CD4-positive, alpha-beta memory T cell (primary cell): Measurements from ENCODE around the gene FAM200A. TPM values are rescaled to one million over a fixed set of nuclear protein-coding genes. Genes with fewer than 3 reads are reported as not detected.
A peak's percentile ranks its signal among the peaks of the same experiment; 100 is the strongest.
"Not testable (repeated sequence)": the region's sequence is repeated elsewhere in the genome, so short reads cannot be mapped to it uniquely, and the experiment has no call there.

ENCODE experiments used
- CTCF ChIA-PET: fragments of 350-600 bp; sonication (Branson Sonifier 250); formaldehyde crosslinking; loops from one replicate; lab custom pipeline; 2021; ENCODE audit warnings: inconsistent platforms; ENCODE audit not compliant: partially characterized antibody; lab: Charles Lee
- POLR2A ChIA-PET: fragments of 350-600 bp; sonication (Branson Sonifier 250); formaldehyde crosslinking; loops from one replicate; lab custom pipeline; 2021; ENCODE audit not compliant: partially characterized antibody; lab: Charles Lee
- DNase-seq, 5 donors: peaks; one replicate each; pipeline versions ENCODE4 v3.0.0 to v3.0.0-alpha.2; 2020 to 2022; ENCODE audit warnings: mixed read lengths in 1 of 5
- H3K27ac ChIP-seq: one replicate; pipeline ENCODE4 v1.7.0; 2013; ENCODE audit warnings: low read depth, low read length
- H3K27me3 ChIP-seq: 2 replicates; pipeline ENCODE4 v1.7.0; 2013; ENCODE audit warnings: mild to moderate bottlenecking, low read length, moderate library complexity; ENCODE audit not compliant: insufficient read depth
- H3K36me3 ChIP-seq: 2 replicates; pipeline ENCODE4 v1.7.0; 2013; ENCODE audit warnings: mild to moderate bottlenecking, low read length, moderate library complexity; ENCODE audit not compliant: insufficient read depth
- H3K4me1 ChIP-seq: 2 replicates; pipeline ENCODE4 v1.7.0; 2013; ENCODE audit warnings: mild to moderate bottlenecking, low read length, moderate library complexity; ENCODE audit not compliant: insufficient read depth
- H3K4me3 ChIP-seq, 2 donors: one replicate each; pipeline ENCODE4 v1.7.0; 2013; ENCODE audit warnings: low read length in 2 of 2, mild to moderate bottlenecking in 1 of 2
- H3K9me3 ChIP-seq, 2 donors: one replicate each; pipeline ENCODE4 v1.7.0; 2013; ENCODE audit warnings: low read length in 2 of 2, control low read depth in 1 of 2; ENCODE audit not compliant: control insufficient read depth in 1 of 2
- H3K27ac Mint-ChIP-seq, 7 donors: one replicate each; pipeline ENCODE4 v1.8.0; 2020 to 2021; ENCODE audit warnings: mixed read lengths in 7 of 7, mild to moderate bottlenecking in 6 of 7, inconsistent platforms in 3 of 7, moderate library complexity in 3 of 7
- H3K27me3 Mint-ChIP-seq, 2 donors: one replicate each; pipeline ENCODE4 v1.8.0; 2020 to 2021; ENCODE audit warnings: mixed read lengths in 2 of 2
- H3K36me3 Mint-ChIP-seq, 2 donors: one replicate each; pipeline ENCODE4 v1.8.0; 2020 to 2021; ENCODE audit warnings: mixed read lengths in 2 of 2, inconsistent platforms in 1 of 2, mild to moderate bottlenecking in 1 of 2
- H3K4me1 Mint-ChIP-seq, 4 donors: one replicate each; pipeline ENCODE4 v1.8.0; 2020 to 2021; ENCODE audit warnings: mixed read lengths in 4 of 4, mild to moderate bottlenecking in 1 of 4
- H3K4me3 Mint-ChIP-seq, 8 donors: one replicate each; pipeline ENCODE4 v1.8.0; 2020 to 2021; ENCODE audit warnings: mixed read lengths in 8 of 8, mild to moderate bottlenecking in 7 of 8, moderate library complexity in 6 of 8, inconsistent platforms in 3 of 8
- H3K9me3 Mint-ChIP-seq, 8 donors: one replicate each; pipeline ENCODE4 v1.8.0; 2020 to 2021; ENCODE audit warnings: mixed read lengths in 8 of 8, mild to moderate bottlenecking in 5 of 8, inconsistent platforms in 3 of 8, moderate library complexity in 1 of 8
- intact Hi-C: fragments of 100-400 bp; cut with micrococcal nuclease; formaldehyde crosslinking; loops from one replicate; pipeline ENCODE4 v1.15.1; 2023
- polyA plus RNA-seq, 2 donors: library from polyadenylated mRNA; unstranded; fragments of 300-500 nt; fragmentation: Illumina TruSeq; gene quantifications; one replicate each; pipeline ENCODE4 v1.2.3, GENCODE V29; 2021
- total RNA-seq, 2 experiments: library from RNA; stranded (reverse); gene quantifications; one replicate each; pipeline ENCODE4 v1.2.3, GENCODE V29; 2021

The FAM200A gene
- total and polyA plus RNA-seq, 4 experiments from 2014 or later: 1.6 to 13.0 (median 9.4) TPM

- Mint-ChIP-seq H3K4me3 (peak overlapping the region; percentile 85 to 96 (median 92)), H3K4me1 (peaks cover 9 to 20% (median 13%) of the 10 kb centered on the region in 4 donors), H3K27ac (peak overlapping the region in 6 of 7 donors; percentile 57 to 95 (median 89))
- not testable (repeated sequence) for H3K27me3 Mint-ChIP-seq, H3K27me3 ChIP-seq, H3K36me3 ChIP-seq, DNase-seq, H3K9me3 Mint-ChIP-seq, H3K9me3 ChIP-seq, H3K36me3 Mint-ChIP-seq, H3K4me1 ChIP-seq
- ChIA-PET CTCF (interaction anchor here (0.6 to 1.6 kb wide), 6 partner anchors 21 to 1011 kb away, joined by 3 to 5 read pairs (median 3); no protein-coding TSS in a partner anchor), POLR2A (interaction anchor here (1.0 to 2.1 kb wide), 6 partner anchors 22 to 172 kb away, joined by 3 to 24 read pairs (median 4); partner anchors contain the start of genes BUD31, FAM200A, PDAP1 and ZKSCAN5)
- Histone ChIP-seq H3K27ac (peak overlapping the region; percentile 23), H3K4me3 (peak overlapping the region; percentile 52 to 59)
- intact Hi-C loops: loop anchor here (2.0 kb wide), 1 partner anchor 36 kb away; the partner anchor contains the start of gene ZSCAN25
Observed at GRCh38 chr7:99580778-99581332, 28.9 kb upstream of the FAM200A start.

GRCh38 chr7:99579956-99580777 lies 28.3 kb upstream of the FAM200A start:
- H3K27ac ChIP-seq: peak overlapping the region; percentile 23
- peak overlapping the region; percentile 52 to 59 for H3K4me3 ChIP-seq
- H3K27me3 Mint-ChIP-seq: no peaks in the 10 kb centered on the region
- peak; percentile 38 to 59 (median 44) for DNase-seq
- H3K4me1 ChIP-seq: peaks cover 10% of the 10 kb centered on the region
- ChIA-PET POLR2A (interaction anchor here (0.6 to 2.1 kb wide), 7 partner anchors 9 to 171 kb away, joined by 3 to 24 read pairs (median 3); partner anchors contain the start of genes BUD31, FAM200A, PDAP1 and ZKSCAN5), CTCF (interaction anchor here (0.6 to 1.6 kb wide), 6 partner anchors 20 to 1011 kb away, joined by 3 to 5 read pairs (median 3); no protein-coding TSS in a partner anchor)
- H3K9me3 Mint-ChIP-seq: no peaks in the 10 kb centered on the region
- intact Hi-C loops: loop anchor here (2.0 kb wide), 1 partner anchor 37 kb away; the partner anchor contains the start of gene ZSCAN25
- H3K27ac Mint-ChIP-seq: peak overlapping the region; percentile 2 to 95 (median 89)
- no peaks in the 10 kb centered on the region for H3K9me3 ChIP-seq
- H3K27me3 ChIP-seq: no peaks in the 10 kb centered on the region
- peak overlapping the region; percentile 85 to 96 (median 92) for H3K4me3 Mint-ChIP-seq
- no peaks in the 10 kb centered on the region for H3K36me3 Mint-ChIP-seq
- no peaks in the 10 kb centered on the region for H3K36me3 ChIP-seq
- peaks cover 9 to 20% (median 13%) of the 10 kb centered on the region in 4 donors for H3K4me1 Mint-ChIP-seq

DNA sequence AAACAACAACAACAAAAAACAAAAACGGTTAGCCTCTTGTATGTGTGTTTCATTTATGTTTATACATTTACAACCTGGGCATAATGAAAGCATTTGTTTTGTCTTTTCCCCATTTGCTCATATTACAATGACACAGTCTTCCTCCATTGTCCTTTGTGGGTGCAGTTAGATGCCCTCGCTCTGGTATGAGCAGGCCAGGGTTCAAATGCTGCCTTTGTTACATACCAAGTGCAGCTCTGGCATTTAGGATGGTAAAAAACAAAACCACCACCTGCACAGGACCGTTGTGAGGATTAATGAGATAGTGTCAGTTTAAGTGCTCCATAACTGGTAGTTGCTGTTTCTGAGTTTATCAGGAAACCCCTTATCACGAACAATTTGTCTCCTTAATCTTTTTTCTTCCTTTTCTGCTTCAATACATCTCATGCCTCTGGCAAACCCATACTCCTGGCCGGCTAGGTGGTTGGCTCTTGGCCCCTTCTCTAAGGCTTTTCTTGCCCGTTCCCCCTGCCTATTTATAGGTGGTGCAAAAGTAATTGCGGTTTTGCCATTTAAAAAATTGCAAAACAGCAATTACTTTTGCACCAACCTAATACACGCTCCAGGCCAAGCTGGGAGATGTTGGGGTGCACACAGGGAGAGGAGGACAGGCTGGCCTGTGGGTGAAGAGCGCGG lies 27.5 kb upstream of the FAM200A start:
- Histone ChIP-seq H3K9me3 (no peaks in the 10 kb centered on the region), H3K4me3 (peak overlapping the region; percentile 52 to 59), H3K27me3 (no peaks in the 10 kb centered on the region), H3K4me1 (peaks cover 10% of the 10 kb centered on the region), H3K27ac (peak overlapping the region; percentile 23), H3K36me3 (no peaks in the 10 kb centered on the region)
- Mint-ChIP-seq H3K9me3 (no peaks in the 10 kb centered on the region), H3K36me3 (peaks cover 0 to 3% of the 10 kb centered on the region in 2 donors), H3K4me1 (peaks cover 9 to 20% (median 13%) of the 10 kb centered on the region in 4 donors), H3K27me3 (no peaks in the 10 kb centered on the region), H3K27ac (peak overlapping the region in 6 of 7 donors; percentile 25 to 75 (median 58)), H3K4me3 (peak overlapping the region; percentile 85 to 96 (median 92))
- intact Hi-C loops: no loop called here
- DNase-seq: peak in 1 of 5 donors; percentile 39
- POLR2A ChIA-PET: interaction anchor here (0.6 to 2.1 kb wide), 5 partner anchors 8 to 74 kb away, joined by 3 to 24 read pairs (median 6); partner anchors contain the start of genes ZKSCAN5 and ZNF655
- CTCF ChIA-PET: interaction anchor here (0.6 to 1.6 kb wide), 3 partner anchors 20 to 214 kb away, joined by 3 to 5 read pairs (median 3); no protein-coding TSS in a partner anchor

DNA sequence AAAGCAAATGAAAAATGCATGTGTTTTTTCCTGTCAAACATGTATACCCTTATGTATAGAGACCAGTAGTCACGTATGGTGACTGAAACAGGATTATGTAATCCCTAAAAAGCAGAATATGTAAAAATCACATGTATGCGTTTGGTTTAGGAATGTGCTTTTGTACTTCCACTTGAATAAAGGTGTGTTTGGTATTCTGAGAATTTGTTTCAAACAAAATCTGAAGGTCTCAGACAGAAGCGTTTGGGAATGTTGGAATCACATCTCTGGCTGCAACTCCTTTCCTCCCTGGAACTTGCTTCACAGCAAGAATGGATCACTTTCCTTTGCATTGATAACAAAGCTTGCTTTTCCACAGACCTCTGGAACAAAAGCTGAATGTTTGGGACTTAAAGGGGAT lies 24.3 kb upstream of the FAM200A start:
- H3K27me3 Mint-ChIP-seq: no peaks in the 10 kb centered on the region
- Histone ChIP-seq H3K9me3 (no peaks in the 10 kb centered on the region), H3K4me1 (peaks cover 10% of the 10 kb centered on the region), H3K36me3 (peaks cover 9% of the 10 kb centered on the region), H3K4me3 (no peak overlapping the region), H3K27me3 (no peaks in the 10 kb centered on the region), H3K27ac (no peak overlapping the region)
- POLR2A ChIA-PET: interaction anchor here (1.9 kb wide), 1 partner anchor 18 kb away, joined by 6 read pairs; the partner anchor contains the start of gene ZNF655
- no peak for DNase-seq
- intact Hi-C loops: no loop called here
- peak overlapping the region in 2 of 7 donors; percentile 25 to 53 for H3K27ac Mint-ChIP-seq
- H3K4me1 Mint-ChIP-seq: peaks cover 9 to 18% (median 15%) of the 10 kb centered on the region in 4 donors
- H3K9me3 Mint-ChIP-seq: no peaks in the 10 kb centered on the region
- CTCF ChIA-PET: no interaction called here
- peaks cover 21 to 29% of the 10 kb centered on the region in 2 donors for H3K36me3 Mint-ChIP-seq
- no peak overlapping the region for H3K4me3 Mint-ChIP-seq

DNA sequence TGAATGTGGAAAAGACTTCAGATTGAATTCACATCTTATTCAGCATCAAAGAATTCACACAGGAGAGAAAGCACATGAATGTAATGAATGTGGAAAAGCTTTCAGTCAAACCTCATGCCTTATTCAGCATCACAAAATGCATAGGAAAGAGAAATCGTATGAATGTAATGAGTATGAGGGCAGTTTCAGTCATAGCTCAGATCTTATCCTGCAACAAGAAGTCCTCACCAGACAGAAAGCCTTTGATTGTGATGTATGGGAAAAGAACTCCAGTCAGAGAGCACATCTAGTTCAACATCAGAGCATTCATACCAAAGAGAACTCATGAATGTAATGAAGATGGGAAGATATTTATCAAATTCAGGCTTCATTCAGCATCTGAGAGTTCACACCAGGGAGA lies 21.3 kb upstream of the FAM200A start:
- H3K36me3 Mint-ChIP-seq: peaks cover 29 to 49% of the 10 kb centered on the region in 2 donors

DNA sequence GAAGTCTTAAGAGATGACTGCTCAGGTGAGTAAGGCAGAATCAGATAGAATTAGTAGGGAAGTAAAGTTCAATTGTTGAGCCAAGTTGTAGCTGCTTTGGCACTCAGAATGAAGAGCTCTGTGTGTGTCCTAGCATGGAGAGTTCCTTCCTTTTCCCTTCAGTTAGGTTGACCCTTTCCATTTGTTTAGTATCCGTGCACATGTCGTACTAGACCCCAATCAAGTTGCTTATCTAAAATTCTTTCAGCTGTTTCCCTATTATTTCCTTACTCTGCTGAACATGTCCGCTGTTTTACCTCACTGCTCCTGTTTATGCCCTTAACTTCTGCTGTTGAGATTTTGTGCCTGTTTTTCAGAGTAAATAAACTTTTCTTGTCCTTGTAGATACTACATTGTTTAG lies 19.9 kb upstream of the FAM200A start:
- peaks cover 0 to 13% (median 3%) of the 10 kb centered on the region in 4 donors for H3K4me1 Mint-ChIP-seq
- Histone ChIP-seq H3K4me1 (no peaks in the 10 kb centered on the region), H3K36me3 (peaks cover 9% of the 10 kb centered on the region), H3K9me3 (no peaks in the 10 kb centered on the region), H3K4me3 (no peak overlapping the region), H3K27me3 (no peaks in the 10 kb centered on the region), H3K27ac (no peak overlapping the region)
- H3K36me3 Mint-ChIP-seq: peaks cover 29 to 53% of the 10 kb centered on the region in 2 donors
- POLR2A ChIA-PET: interaction anchor here (1.5 kb wide), 1 partner anchor 13 kb away, joined by 8 read pairs; the partner anchor contains the start of gene ZNF655
- intact Hi-C loops: no loop called here
- DNase-seq: no peak
- no peak overlapping the region for H3K4me3 Mint-ChIP-seq
- H3K9me3 Mint-ChIP-seq: no peaks in the 10 kb centered on the region
- CTCF ChIA-PET: no interaction called here
- H3K27me3 Mint-ChIP-seq: no peaks in the 10 kb centered on the region
- peak overlapping the region in 1 of 7 donors; percentile 19 for H3K27ac Mint-ChIP-seq

More for the DNA sequence above, 21.3 kb upstream of the FAM200A start:
- Histone ChIP-seq H3K9me3 (no peaks in the 10 kb centered on the region), H3K27me3 (no peaks in the 10 kb centered on the region), H3K4me3 (no peak overlapping the region), H3K36me3 (peaks cover 9% of the 10 kb centered on the region), H3K4me1 (no peaks in the 10 kb centered on the region), H3K27ac (no peak overlapping the region)
- Mint-ChIP-seq H3K4me1 (peaks cover 0 to 13% (median 4%) of the 10 kb centered on the region in 4 donors), H3K27ac (peak overlapping the region in 2 of 7 donors; percentile 35 to 58), H3K9me3 (no peaks in the 10 kb centered on the region), H3K4me3 (no peak overlapping the region), H3K27me3 (no peaks in the 10 kb centered on the region)
- DNase-seq: no peak
- intact Hi-C loops: no loop called here
- ChIA-PET POLR2A (interaction anchor here (1.5 kb wide), 1 partner anchor 15 kb away, joined by 8 read pairs; the partner anchor contains the start of gene ZNF655), CTCF (no interaction called here)
